ENCODE data around the gene GRM7. TPM values are rescaled to one million over a fixed set of nuclear protein-coding genes. Genes with fewer than 3 reads are reported as not detected.

Gene GRM7
- total and polyA plus RNA-seq, 4 donors: 0.20 to 1.3 (median 0.80) TPM

DNA sequence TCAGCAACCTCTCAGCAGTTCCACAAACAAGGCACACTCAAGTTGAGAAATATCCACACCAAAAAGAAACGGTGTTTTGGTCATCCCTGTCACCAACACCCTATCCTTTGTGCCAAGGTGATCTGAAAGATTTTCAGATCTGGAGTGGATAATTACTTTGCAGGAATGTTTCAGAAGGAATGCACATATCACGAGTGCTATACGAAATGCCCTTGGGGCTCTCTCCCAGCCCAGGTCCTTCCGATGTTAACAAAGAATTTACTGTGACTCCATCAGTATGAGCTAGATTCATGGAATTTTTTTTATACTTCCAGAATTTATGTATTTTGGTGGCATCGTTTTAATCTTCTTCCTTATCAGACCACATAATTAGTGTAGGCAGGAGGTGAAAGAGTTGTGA is 105.0 kb downstream of the GRM7 start:
- no peak for ATAC-seq (ENCODE audit: insufficient read depth, low FRiP score)
- Histone ChIP-seq H3K9me3 (ENCODE audit: control insufficient read depth in 4 of 4, insufficient read depth in 3 of 4, low read length in 3 of 4) (no peaks in the 10 kb centered on the region), H3K9ac (ENCODE audit: insufficient read depth in 1 of 2, low read length in 2 of 2) (no peak overlapping the region), H3K4me3 (no peak overlapping the region), H3K4me1 (ENCODE audit: control insufficient read depth in 5 of 5, insufficient read depth in 5 of 5, low read length in 5 of 5) (no peaks in the 10 kb centered on the region), H3K36me3 (ENCODE audit: control insufficient read depth in 4 of 4, insufficient read depth in 4 of 4, low read length in 4 of 4) (no peaks in the 10 kb centered on the region), H3K27me3 (ENCODE audit: control insufficient read depth in 3 of 3, insufficient read depth in 3 of 3, low read length in 2 of 3) (no peaks in the 10 kb centered on the region), H3K27ac (ENCODE audit: low read depth in 1 of 2, low read length in 1 of 2) (no peak overlapping the region)
- no peak for DNase-seq
- TF ChIP-seq, protein P1, sequence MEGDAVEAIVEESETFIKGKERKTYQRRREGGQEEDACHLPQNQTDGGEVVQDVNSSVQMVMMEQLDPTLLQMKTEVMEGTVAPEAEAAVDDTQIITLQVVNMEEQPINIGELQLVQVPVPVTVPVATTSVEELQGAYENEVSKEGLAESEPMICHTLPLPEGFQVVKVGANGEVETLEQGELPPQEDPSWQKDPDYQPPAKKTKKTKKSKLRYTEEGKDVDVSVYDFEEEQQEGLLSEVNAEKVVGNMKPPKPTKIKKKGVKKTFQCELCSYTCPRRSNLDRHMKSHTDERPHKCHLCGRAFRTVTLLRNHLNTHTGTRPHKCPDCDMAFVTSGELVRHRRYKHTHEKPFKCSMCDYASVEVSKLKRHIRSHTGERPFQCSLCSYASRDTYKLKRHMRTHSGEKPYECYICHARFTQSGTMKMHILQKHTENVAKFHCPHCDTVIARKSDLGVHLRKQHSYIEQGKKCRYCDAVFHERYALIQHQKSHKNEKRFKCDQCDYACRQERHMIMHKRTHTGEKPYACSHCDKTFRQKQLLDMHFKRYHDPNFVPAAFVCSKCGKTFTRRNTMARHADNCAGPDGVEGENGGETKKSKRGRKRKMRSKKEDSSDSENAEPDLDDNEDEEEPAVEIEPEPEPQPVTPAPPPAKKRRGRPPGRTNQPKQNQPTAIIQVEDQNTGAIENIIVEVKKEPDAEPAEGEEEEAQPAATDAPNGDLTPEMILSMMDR (IDR thresholded peaks at IDR 0.05; ENCODE audit: control extremely low read depth, extremely low read depth): no peak
- WGBS, 2 donors: 66 to 79% methylated on average over 5 of the region's 5 CpGs

DNA sequence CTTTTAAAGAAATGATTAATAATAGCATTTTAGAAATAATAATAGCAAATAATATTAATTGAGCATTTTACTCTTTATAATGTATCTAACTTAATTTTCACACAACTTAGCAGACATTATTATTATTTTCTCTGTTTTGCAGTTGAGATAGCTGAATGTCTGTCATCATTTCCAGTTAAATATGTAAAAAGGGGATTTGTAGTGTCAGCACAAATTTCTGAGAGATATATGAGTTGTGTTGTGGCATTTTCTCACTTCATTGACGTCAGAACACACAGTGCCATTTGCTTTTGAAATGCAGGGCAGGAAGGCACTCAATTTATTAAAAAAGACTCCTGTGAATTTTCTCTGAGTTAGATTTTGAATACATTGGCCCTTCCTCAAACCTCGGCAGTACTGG is 111.0 kb downstream of the GRM7 start:
- H3K9me3 ChIP-seq (ENCODE audit: control insufficient read depth in 4 of 4, insufficient read depth in 3 of 4, low read length in 3 of 4): no peaks in the 10 kb centered on the region
- DNase-seq (no peak), ATAC-seq (ENCODE audit: insufficient read depth, low FRiP score) (no peak)
- no peak overlapping the region for H3K9ac ChIP-seq (ENCODE audit: insufficient read depth in 1 of 2, low read length in 2 of 2)
- no peaks in the 10 kb centered on the region for H3K36me3 ChIP-seq (ENCODE audit: control insufficient read depth in 4 of 4, insufficient read depth in 4 of 4, low read length in 4 of 4)
- no peak overlapping the region for H3K27ac ChIP-seq (ENCODE audit: low read depth in 1 of 2, low read length in 1 of 2)
- H3K27me3 ChIP-seq (ENCODE audit: control insufficient read depth in 3 of 3, insufficient read depth in 3 of 3, low read length in 2 of 3): no peaks in the 10 kb centered on the region
- no peaks in the 10 kb centered on the region for H3K4me1 ChIP-seq (ENCODE audit: control insufficient read depth in 5 of 5, insufficient read depth in 5 of 5, low read length in 5 of 5)
- 82 to 87% methylated on average over 2 of the region's 2 CpGs for WGBS, 2 donors
- TF ChIP-seq, protein P1 (IDR thresholded peaks at IDR 0.05; ENCODE audit: control extremely low read depth, extremely low read depth): no peak
- H3K4me3 ChIP-seq: no peak overlapping the region

DNA sequence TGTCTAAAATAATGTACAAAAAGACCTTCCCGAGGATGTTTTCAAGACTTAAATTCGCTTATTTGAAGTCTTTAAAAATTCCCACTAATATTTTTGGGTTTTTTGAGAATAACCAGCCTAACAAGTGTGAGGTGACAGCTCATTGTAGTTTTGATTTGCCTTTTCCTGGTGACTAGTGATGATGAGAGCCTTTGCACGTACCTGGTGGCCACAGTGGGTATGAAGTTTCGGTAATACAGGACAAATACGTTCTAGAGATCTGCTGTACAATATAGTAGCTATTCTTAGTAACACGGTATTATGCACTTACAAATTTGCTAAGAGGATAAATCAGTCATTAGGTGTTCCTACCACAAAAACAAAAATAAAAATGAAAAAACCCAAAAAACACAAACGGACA is 124.9 kb downstream of the GRM7 start:
- no peak for ATAC-seq (ENCODE audit: insufficient read depth, low FRiP score)
- WGBS, 2 donors: 92 to 94% methylated on average over 7 of the region's 7 CpGs
- TF ChIP-seq, protein P1 (IDR thresholded peaks at IDR 0.05; ENCODE audit: control extremely low read depth, extremely low read depth): no peak
- no peak for DNase-seq
- Histone ChIP-seq H3K9ac (ENCODE audit: insufficient read depth in 1 of 2, low read length in 2 of 2) (no peak overlapping the region), H3K4me3 (no peak overlapping the region), H3K27ac (ENCODE audit: low read depth in 1 of 2, low read length in 1 of 2) (no peak overlapping the region), H3K36me3 (ENCODE audit: control insufficient read depth in 4 of 4, insufficient read depth in 4 of 4, low read length in 4 of 4) (no peaks in the 10 kb centered on the region), H3K9me3 (ENCODE audit: control insufficient read depth in 4 of 4, insufficient read depth in 3 of 4, low read length in 3 of 4) (no peaks in the 10 kb centered on the region), H3K4me1 (ENCODE audit: control insufficient read depth in 5 of 5, insufficient read depth in 5 of 5, low read length in 5 of 5) (peaks cover 0 to 5% (median 0%) of the 10 kb centered on the region in 5 donors), H3K27me3 (ENCODE audit: control insufficient read depth in 3 of 3, insufficient read depth in 3 of 3, low read length in 2 of 3) (no peaks in the 10 kb centered on the region)

DNA sequence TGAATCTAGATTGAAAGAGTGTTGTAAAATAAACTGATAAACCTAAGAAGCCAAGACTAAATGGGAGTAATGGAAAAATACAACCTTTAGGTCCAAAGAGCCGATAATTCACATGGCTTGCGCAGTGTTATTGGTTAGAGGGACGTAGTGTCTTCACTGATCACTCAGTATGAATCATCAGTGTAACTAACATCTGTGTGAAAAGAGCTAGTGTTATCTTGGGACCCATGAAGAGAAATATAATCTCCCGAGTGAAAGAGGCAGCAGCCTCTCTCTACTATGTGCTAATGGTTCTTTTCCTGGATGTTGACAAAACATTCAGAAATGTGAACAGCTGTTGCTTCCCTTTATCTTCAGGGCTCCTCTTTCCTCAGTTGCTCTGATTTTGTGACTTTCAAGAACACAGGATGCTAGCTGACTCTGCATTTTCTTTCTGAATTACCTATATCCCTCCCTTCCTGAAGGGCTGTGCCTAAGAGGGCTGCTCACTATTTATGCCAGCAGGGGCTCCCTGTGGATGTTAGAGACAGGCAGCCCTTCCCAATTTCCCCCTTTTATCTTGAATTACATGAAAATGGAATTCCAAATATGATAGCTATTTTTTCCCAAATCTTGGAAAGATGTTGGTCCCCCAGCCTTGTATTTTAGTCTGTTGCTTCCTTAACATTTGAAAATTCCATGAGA is 128.8 kb downstream of the GRM7 start:
- DNase-seq (peak in 1 of 3 donors; percentile 3), ATAC-seq (ENCODE audit: insufficient read depth, low FRiP score) (no peak)
- no peak overlapping the region for H3K9ac ChIP-seq (ENCODE audit: insufficient read depth in 1 of 2, low read length in 2 of 2)
- no peaks in the 10 kb centered on the region for H3K27me3 ChIP-seq (ENCODE audit: control insufficient read depth in 3 of 3, insufficient read depth in 3 of 3, low read length in 2 of 3)
- H3K9me3 ChIP-seq (ENCODE audit: control insufficient read depth in 4 of 4, insufficient read depth in 3 of 4, low read length in 3 of 4): no peaks in the 10 kb centered on the region
- H3K27ac ChIP-seq (ENCODE audit: low read depth in 1 of 2, low read length in 1 of 2): no peak overlapping the region
- TF ChIP-seq, protein P1 (IDR thresholded peaks at IDR 0.05; ENCODE audit: control extremely low read depth, extremely low read depth): no peak
- no peak overlapping the region for H3K4me3 ChIP-seq
- H3K36me3 ChIP-seq (ENCODE audit: control insufficient read depth in 4 of 4, insufficient read depth in 4 of 4, low read length in 4 of 4): no peaks in the 10 kb centered on the region
- 70 to 85% methylated on average over 4 of the region's 4 CpGs for WGBS, 2 donors
- H3K4me1 ChIP-seq (ENCODE audit: control insufficient read depth in 5 of 5, insufficient read depth in 5 of 5, low read length in 5 of 5): peaks cover 0 to under 1% (median 0%) of the 10 kb centered on the region in 5 donors

All from lung (tissue), 12 donors.